Measurements from ENCODE around the gene TARS1. TPM values are rescaled to one million over a fixed set of nuclear protein-coding genes. Genes with fewer than 3 reads are reported as not detected.

Gene TARS1
- total RNA-seq, 1 experiment from 2014 or later = 417 TPM

GRCh38 chr5:33479311-33479710, 38.5 kb downstream of the TARS1 start:
- H3K14ac ChIP-seq (ENCODE audit: insufficient read depth, low read length) = no peak overlapping the region
- no peak overlapping the region for H4K8ac ChIP-seq (replicated peaks; ENCODE audit: insufficient read length, low read depth, low read length)
- H3K4me2 ChIP-seq (ENCODE audit: insufficient read depth, insufficient read length, low read length) = no peak overlapping the region
- no peak overlapping the region for H2BK15ac ChIP-seq (ENCODE audit: low read depth, low read length)
- H3K23me2 ChIP-seq (ENCODE audit: insufficient read length, low read depth, low read length, poor library complexity, severe bottlenecking) = no peaks in the 10 kb centered on the region
- H3K18ac ChIP-seq (ENCODE audit: insufficient read length, low read depth, low read length) = no peak overlapping the region
- WGBS (ENCODE audit: extremely low coverage, insufficient read length, low lambda C conversion rate) = no CpG with 5 or more reads among the region's 3 CpGs
- no peak overlapping the region for H2AK5ac ChIP-seq (ENCODE audit: insufficient read length, low read length)
- DNase-seq = no peak
- H3K9me3 Mint-ChIP-seq = peaks cover 0 to 3% of the 10 kb centered on the region in 2 experiments; a peak in 1 of 5 replicates
- no peaks in the 10 kb centered on the region for H4K20me1 ChIP-seq (ENCODE audit: control insufficient read depth, insufficient read depth, insufficient read length)
- no peaks in the 10 kb centered on the region for H3K79me2 ChIP-seq (ENCODE audit: insufficient read depth, low read length)
- H3K79me1 ChIP-seq (ENCODE audit: insufficient read depth, low read depth, low read length, poor library complexity, severe bottlenecking) = peaks cover 3% of the 10 kb centered on the region
- no peaks in the 10 kb centered on the region for H3K9me3 ChIP-seq (ENCODE audit: control insufficient read depth, low read depth, low read length)
- TF ChIP-seq, protein P1, sequence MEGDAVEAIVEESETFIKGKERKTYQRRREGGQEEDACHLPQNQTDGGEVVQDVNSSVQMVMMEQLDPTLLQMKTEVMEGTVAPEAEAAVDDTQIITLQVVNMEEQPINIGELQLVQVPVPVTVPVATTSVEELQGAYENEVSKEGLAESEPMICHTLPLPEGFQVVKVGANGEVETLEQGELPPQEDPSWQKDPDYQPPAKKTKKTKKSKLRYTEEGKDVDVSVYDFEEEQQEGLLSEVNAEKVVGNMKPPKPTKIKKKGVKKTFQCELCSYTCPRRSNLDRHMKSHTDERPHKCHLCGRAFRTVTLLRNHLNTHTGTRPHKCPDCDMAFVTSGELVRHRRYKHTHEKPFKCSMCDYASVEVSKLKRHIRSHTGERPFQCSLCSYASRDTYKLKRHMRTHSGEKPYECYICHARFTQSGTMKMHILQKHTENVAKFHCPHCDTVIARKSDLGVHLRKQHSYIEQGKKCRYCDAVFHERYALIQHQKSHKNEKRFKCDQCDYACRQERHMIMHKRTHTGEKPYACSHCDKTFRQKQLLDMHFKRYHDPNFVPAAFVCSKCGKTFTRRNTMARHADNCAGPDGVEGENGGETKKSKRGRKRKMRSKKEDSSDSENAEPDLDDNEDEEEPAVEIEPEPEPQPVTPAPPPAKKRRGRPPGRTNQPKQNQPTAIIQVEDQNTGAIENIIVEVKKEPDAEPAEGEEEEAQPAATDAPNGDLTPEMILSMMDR (conservative IDR thresholded peaks at IDR 0.05) = no peak
- no peak overlapping the region for H3K56ac ChIP-seq (ENCODE audit: insufficient read length, low read depth, low read length)
- H3K9ac ChIP-seq (ENCODE audit: extremely low read depth, insufficient read length, low read length) = no peak overlapping the region
- H2BK120ac ChIP-seq (ENCODE audit: low read depth, low read length, poor library complexity, severe bottlenecking) = no peak overlapping the region
- no peak overlapping the region for H4K5ac ChIP-seq (ENCODE audit: insufficient read length, low read depth, low read length)
- H2AFZ ChIP-seq (ENCODE audit: low read length) = no peak overlapping the region
- no peak overlapping the region for H2BK12ac ChIP-seq (ENCODE audit: insufficient read length, low read depth, low read length)
- H3K27me3 Mint-ChIP-seq (ENCODE audit: low read depth) = no peaks in the 10 kb centered on the region
- no peak overlapping the region for H3K23ac ChIP-seq (ENCODE audit: insufficient read length, low read depth, low read length)
- peaks cover 17 to 18% of the 10 kb centered on the region in 2 experiments for H3K4me1 Mint-ChIP-seq
- no peak overlapping the region for H4K91ac ChIP-seq (ENCODE audit: insufficient read length, low read depth, low read length)
- H3K27ac ChIP-seq (ENCODE audit: insufficient read length, low read depth, low read length) = no peak overlapping the region
- H3K4me3 Mint-ChIP-seq = no peak overlapping the region
- no peak overlapping the region for H2BK20ac ChIP-seq (ENCODE audit: low read depth, low read length, poor library complexity, severe bottlenecking)
- no peaks in the 10 kb centered on the region for H3K27me3 ChIP-seq (ENCODE audit: insufficient read depth, low read length)
- no peak overlapping the region for H2BK5ac ChIP-seq (ENCODE audit: insufficient read length, low read length)
- H3K27ac Mint-ChIP-seq = peak overlapping the region in 1 of 3 experiments; percentile 52; a peak in 4 of 7 replicates
- no peak overlapping the region for H3K4ac ChIP-seq (ENCODE audit: low read depth, low read length)
- no peaks in the 10 kb centered on the region for H3K4me1 ChIP-seq (ENCODE audit: insufficient read depth, low read length)
- H3K36me3 Mint-ChIP-seq (ENCODE audit: insufficient read depth in 1 of 3, low read depth in 3 of 3) = peaks cover 36 to 60% (median 51%) of the 10 kb centered on the region in 3 experiments
- no peak overlapping the region for H3T11ph ChIP-seq (ENCODE audit: low read length)
